Bladder microvascular endothelial cell (primary cell): ENCODE measurements around the gene ERCC3. TPM values are rescaled to one million over a fixed set of nuclear protein-coding genes. Genes with fewer than 3 reads are reported as not detected.

Experiments used
- total RNA-seq: library from RNA; depleted of rRNA; stranded (reverse); fragments of >200 nt; gene quantifications from 2 replicates; pipeline ENCODE4 v1.2.3, GENCODE V29; 2014

Gene ERCC3
- 25.7 and 46.8 TPM in 2 replicates for total RNA-seq

GRCh38 chr2:127293748-127294562 is at the start of gene ERCC3:
Gene ERCC3 (minus strand): TSS chr2:127294144. CDS start chr2:127294081, 63 bp downstream.

GRCh38 chr2:127220102-127220767 is 73.7 kb downstream of the ERCC3 start, which contains the start of gene CYP27C1:
Gene CYP27C1 (minus strand): TSS chr2:127220299. CDS start chr2:127220270, 29 bp downstream.

Other genes with a start within 250 kb of the ERCC3 start
- gene BIN1, start 187.0 kb downstream of the ERCC3 start, total RNA-seq, result 31.0 and 39.0 TPM in 2 replicates
- not detected in 2 replicates for gene CYP27C1, start 73.8 kb downstream of the ERCC3 start, total RNA-seq
- 9.6 and 20.7 TPM in 2 replicates for gene MAP3K2, start 93.8 kb upstream of the ERCC3 start, total RNA-seq
- gene PROC, start 124.3 kb upstream of the ERCC3 start, total RNA-seq, result not detected in 2 replicates
- 29.1 and 49.3 TPM in 2 replicates for gene IWS1, start 232.3 kb upstream of the ERCC3 start, total RNA-seq
- under 0.01 and 0.06 TPM in 2 replicates for gene MYO7B, start 241.5 kb upstream of the ERCC3 start, total RNA-seq